SK-N-SH (cell line): ENCODE measurements around the gene RAB39A. TPM values are rescaled to one million over a fixed set of nuclear protein-coding genes. Genes with fewer than 3 reads are reported as not detected.
"Not testable (repeated sequence)": the region's sequence is repeated elsewhere in the genome, so short reads cannot be mapped to it uniquely, and the experiment has no call there.

ENCODE experiments used
- CTCF ChIA-PET: fragments of 300-600, 350-600 bp; formaldehyde crosslinking; extraction: SDS; loops from one replicate; lab custom pipeline; 2021; lab: Yijun Ruan, JAX
- POLR2A ChIA-PET: fragments of 350-600 bp; sonication (Branson Sonifier 250); formaldehyde crosslinking; extraction: SDS; loops from one replicate; lab custom pipeline; 2020; ENCODE audit warnings: antibody characterized with exemption, inconsistent platforms; lab: Yijun Ruan, JAX
- DNase-seq: peaks from one replicate; pipeline ENCODE4 v3.0.0; 2012
- H2AFZ ChIP-seq: fragments of 200-600 bp; sonication (generic); 2 replicates; pipeline ENCODE4 v1.8.1; 2016; ENCODE audit warnings: antibody characterized with exemption, mild to moderate bottlenecking, low read depth
- H3F3A ChIP-seq: fragments of 200-600 bp; sonication (generic); replicated peaks from 2 replicates; pipeline ENCODE3; 2016; ENCODE audit warnings: antibody characterized with exemption, mild to moderate bottlenecking; ENCODE audit not compliant: insufficient read depth
- H3K27ac ChIP-seq, 2 experiments: fragments of 200-500 bp in 1 of 2; fragments of 200-600 bp in 1 of 2; sonication (Bioruptor generic) in 1 of 2; sonication (generic), shearing (Covaris generic) in 1 of 2; 2 replicates each; pipeline versions ENCODE4 v1.5.1 to v1.6.1; 2014 to 2016; ENCODE audit warnings: low read depth in 2 of 2, inconsistent platforms in 1 of 2, low read length in 1 of 2, mild to moderate bottlenecking in 1 of 2, mixed read lengths in 1 of 2
- H3K27me3 ChIP-seq: fragments of 200-600 bp; sonication (generic), shearing (Covaris generic); 2 replicates; pipeline ENCODE4 v1.6.1; 2016; ENCODE audit warnings: mixed run types; ENCODE audit not compliant: insufficient read depth
- H3K36me3 ChIP-seq, 2 experiments: fragments of 200-500 bp in 1 of 2; fragments of 200-600 bp in 1 of 2; sonication (Bioruptor generic) in 1 of 2; sonication (generic) in 1 of 2; replicated peaks in 1 of 2; 2 replicates each; pipeline versions ENCODE3 to v1.5.1; 2014 to 2016; ENCODE audit warnings: low read length in 1 of 2, mild to moderate bottlenecking in 1 of 2; ENCODE audit not compliant: insufficient read depth in 2 of 2, control insufficient read depth in 1 of 2
- H3K4me1 ChIP-seq, 2 experiments: fragments of 200-500 bp in 1 of 2; fragments of 200-600 bp in 1 of 2; sonication (Bioruptor generic) in 1 of 2; sonication (generic), shearing (Covaris generic) in 1 of 2; 2 replicates each; pipeline versions ENCODE4 v1.5.1 to v1.6.1; 2014 to 2016; ENCODE audit warnings: low read depth in 1 of 2, low read length in 1 of 2, mixed run types in 1 of 2; ENCODE audit not compliant: insufficient read depth in 2 of 2, control insufficient read depth in 1 of 2
- H3K4me2 ChIP-seq: fragments of 200-600 bp; sonication (generic), shearing (Covaris generic); 2 replicates; pipeline ENCODE4 v1.6.1; 2017; ENCODE audit warnings: mixed run types
- H3K4me3 ChIP-seq, 2 experiments: fragments of 200-500 bp in 1 of 2; fragments of 200-600 bp in 1 of 2; sonication (Bioruptor generic) in 1 of 2; sonication (generic), shearing (Covaris generic) in 1 of 2; 2 replicates each; pipeline versions ENCODE4 v1.5.1 to v1.8.1; 2014 to 2016; ENCODE audit warnings: low read depth in 2 of 2, inconsistent platforms in 1 of 2, low read length in 1 of 2, mild to moderate bottlenecking in 1 of 2, mixed read lengths in 1 of 2, moderate library complexity in 1 of 2
- H3K79me2 ChIP-seq: fragments of 200-600 bp; sonication (generic); 2 replicates; pipeline ENCODE4 v1.8.1; 2017; ENCODE audit warnings: mild to moderate bottlenecking; ENCODE audit not compliant: insufficient read depth
- H3K9ac ChIP-seq: fragments of 200-600 bp; sonication (generic); 2 replicates; pipeline ENCODE4 v1.6.1; 2017; ENCODE audit warnings: mixed run types
- H3K9me2 ChIP-seq: fragments of 200-600 bp; sonication (generic); 2 replicates; pipeline ENCODE4 v1.6.1; 2017; ENCODE audit warnings: mixed run types
- H3K9me3 ChIP-seq: fragments of 200-600 bp; sonication (generic); 2 replicates; pipeline ENCODE4 v1.6.1; 2017; ENCODE audit warnings: mixed run types, mild to moderate bottlenecking, moderate library complexity
- H4K20me1 ChIP-seq: fragments of 200-600 bp; sonication (generic); 2 replicates; pipeline ENCODE4 v1.6.1; 2017; ENCODE audit warnings: mild to moderate bottlenecking, mixed run types; ENCODE audit not compliant: insufficient read depth
- CHD2 ChIP-seq: fragments of 150-350 bp; IDR thresholded peaks from 2 replicates; pipeline ENCODE4 v1.6.1; 2018; ENCODE audit warnings: low read length; ENCODE audit not compliant: partially characterized antibody
- ELF1 ChIP-seq: IDR thresholded peaks from 2 replicates; pipeline ENCODE4 v1.4.0; 2012
- EP300 ChIP-seq, 2 experiments: IDR thresholded peaks; 2 replicates each; pipeline versions ENCODE4 v1.4.0 to v1.6.1; 2012; ENCODE audit warnings: borderline replicate concordance in 1 of 2, low read depth in 1 of 2, low read length in 1 of 2
- FOXJ3 ChIP-seq: sonication (generic); formaldehyde crosslinking; IDR thresholded peaks from 2 replicates; pipeline ENCODE4 v1.5.1; 2020; ENCODE audit warnings: mild to moderate bottlenecking, missing genetic modification reagents
- FOXM1 ChIP-seq: IDR thresholded peaks from 2 replicates; pipeline ENCODE4 v1.4.0; 2012; ENCODE audit warnings: low read depth, mild to moderate bottlenecking
- MAX ChIP-seq: IDR thresholded peaks from 2 replicates; pipeline ENCODE4 v1.4.0; 2012; ENCODE audit warnings: low read depth
- MEF2A ChIP-seq: IDR thresholded peaks from 2 replicates; pipeline ENCODE4 v1.4.0; 2012; ENCODE audit warnings: low read depth, borderline replicate concordance
- NRF1 ChIP-seq: IDR thresholded peaks from 2 replicates; pipeline ENCODE4 v1.6.1; 2012; ENCODE audit warnings: low read depth, mild to moderate bottlenecking, low read length
- RFX5 ChIP-seq: IDR thresholded peaks from 2 replicates; pipeline ENCODE4 v1.6.1; 2012; ENCODE audit warnings: mild to moderate bottlenecking, improper control_type of control experiment, low read length
- SMC3 ChIP-seq: IDR thresholded peaks from 2 replicates; pipeline ENCODE4 v1.6.1; 2012; ENCODE audit warnings: low read depth, low read length, improper control_type of control experiment
- TAF1 ChIP-seq: IDR thresholded peaks from 2 replicates; pipeline ENCODE4 v1.6.1; 2012; ENCODE audit warnings: low read depth, mild to moderate bottlenecking, low read length, moderate library complexity, borderline replicate concordance
- TCF12 ChIP-seq: IDR thresholded peaks from 2 replicates; pipeline ENCODE4 v1.4.0; 2012
- YY1 ChIP-seq: IDR thresholded peaks from 2 replicates; pipeline ENCODE4 v1.4.0; 2012; ENCODE audit warnings: low read depth, mild to moderate bottlenecking
- ZBTB33 ChIP-seq: IDR thresholded peaks from 2 replicates; pipeline ENCODE4 v1.4.0; 2012; ENCODE audit warnings: low read depth, borderline replicate concordance
- whole genome bisulfite sequencing: methylation state at CpG from one replicate; pipeline ENCODE4 v1.1.6; 2017; ENCODE audit warnings: low lambda C conversion rate; 5-methylcytosine and 5-hydroxymethylcytosine counted together
- polyA plus RNA-seq, 3 experiments: library from polyadenylated mRNA; depleted of rRNA; stranded (reverse); fragments of >200 nt; gene quantifications; 2 replicates each; pipeline ENCODE4 v1.2.3, GENCODE V29; 2012
- TF ChIP-seq, protein P1 (sequence below): IDR thresholded peaks from 2 replicates; pipeline ENCODE4 v1.6.1; 2012; ENCODE audit warnings: mild to moderate bottlenecking, low read depth, low read length, moderate library complexity
- TF ChIP-seq, protein P2 (sequence below): fragments of 200-600 bp; sonication (generic); IDR thresholded peaks from 2 replicates; pipeline ENCODE4 v1.6.1; 2017; ENCODE audit warnings: antibody characterized with exemption, mild to moderate bottlenecking, moderate library complexity

Gene RAB39A
- polyA plus RNA-seq, 1 of the 3 experiments (the other 2 are of a cell fraction): 0.18 TPM

GRCh38 chr11:107921997-107922396 lies 6.3 kb upstream of the RAB39A start:
- H3K4me1 ChIP-seq: no peaks in the 10 kb centered on the region
- no peak overlapping the region for H2AFZ ChIP-seq
- H3K27me3 ChIP-seq: no peaks in the 10 kb centered on the region
- 3% methylated on average over 1 of the region's 1 CpG for WGBS
- no peaks in the 10 kb centered on the region for H3F3A ChIP-seq
- H3K9me3 ChIP-seq: no peaks in the 10 kb centered on the region
- POLR2A ChIA-PET: no interaction called here
- H3K36me3 ChIP-seq: no peaks in the 10 kb centered on the region
- TF ChIP-seq YY1: no peak
- TF ChIP-seq TCF12: no peak
- no peak for TF ChIP-seq FOXM1
- no peak for TF ChIP-seq EP300 (IDR thresholded peaks at IDR 0.05; ENCODE audit: borderline replicate concordance in 1 of 2, low read depth in 1 of 2, low read length in 1 of 2)
- no peak for TF ChIP-seq FOXJ3 (CRISPR knock-in tag)
- no peaks in the 10 kb centered on the region for H3K79me2 ChIP-seq
- no peak overlapping the region for H3K4me2 ChIP-seq
- H3K9me2 ChIP-seq: no peaks in the 10 kb centered on the region
- no peaks in the 10 kb centered on the region for H4K20me1 ChIP-seq
- no peak for DNase-seq
- no peak overlapping the region for H3K27ac ChIP-seq
- H3K9ac ChIP-seq: no peak overlapping the region
- no peak overlapping the region for H3K4me3 ChIP-seq
- CTCF ChIA-PET: no interaction called here

GRCh38 chr11:107923519-107923918 lies 4.7 kb upstream of the RAB39A start:
- H3F3A ChIP-seq, POLR2A ChIA-PET, H3K79me2 ChIP-seq, H3K27me3 ChIP-seq, H3K4me2 ChIP-seq, H2AFZ ChIP-seq, H3K36me3 ChIP-seq, H4K20me1 ChIP-seq, H3K4me1 ChIP-seq, H3K9me3 ChIP-seq, H3K9ac ChIP-seq, H3K9me2 ChIP-seq, DNase-seq, H3K27ac ChIP-seq, H3K4me3 ChIP-seq: not testable (repeated sequence)
- CTCF ChIA-PET: interaction anchor here (1.2 kb wide), 1 partner anchor 13 kb away, joined by 3 read pairs; no protein-coding TSS in a partner anchor
- 15% methylated on average over 1 of the region's 1 CpG for WGBS

- H3K4me1 ChIP-seq: peaks cover 0 to 4% of the 10 kb centered on the region in 2 experiments; a peak in 1 of 4 replicates
- H4K20me1 ChIP-seq: no peaks in the 10 kb centered on the region
- POLR2A ChIA-PET: no interaction called here
- no peak overlapping the region for H3K27ac ChIP-seq
- peaks cover 6% of the 10 kb centered on the region; the same call in 1 of the 2 replicates for H3K27me3 ChIP-seq
- H3K36me3 ChIP-seq: no peaks in the 10 kb centered on the region
- H3K9me2 ChIP-seq: no peaks in the 10 kb centered on the region
- no peak overlapping the region for H2AFZ ChIP-seq
- H3K9me3 ChIP-seq: no peaks in the 10 kb centered on the region
- CTCF ChIA-PET: interaction anchor here (1.2 kb wide), 1 partner anchor 12 kb away, joined by 3 read pairs; no protein-coding TSS in a partner anchor
- H3K79me2 ChIP-seq: no peaks in the 10 kb centered on the region
- H3K9ac ChIP-seq: no peak overlapping the region
- H3F3A ChIP-seq: no peaks in the 10 kb centered on the region
- no peak for DNase-seq
- WGBS: 71% methylated on average over 2 of the region's 2 CpGs
- H3K4me3 ChIP-seq: no peak overlapping the region
- H3K4me2 ChIP-seq: no peak overlapping the region
- no peak for TF ChIP-seq CHD2
- no peak for TF ChIP-seq NRF1
- TF ChIP-seq, protein P1, sequence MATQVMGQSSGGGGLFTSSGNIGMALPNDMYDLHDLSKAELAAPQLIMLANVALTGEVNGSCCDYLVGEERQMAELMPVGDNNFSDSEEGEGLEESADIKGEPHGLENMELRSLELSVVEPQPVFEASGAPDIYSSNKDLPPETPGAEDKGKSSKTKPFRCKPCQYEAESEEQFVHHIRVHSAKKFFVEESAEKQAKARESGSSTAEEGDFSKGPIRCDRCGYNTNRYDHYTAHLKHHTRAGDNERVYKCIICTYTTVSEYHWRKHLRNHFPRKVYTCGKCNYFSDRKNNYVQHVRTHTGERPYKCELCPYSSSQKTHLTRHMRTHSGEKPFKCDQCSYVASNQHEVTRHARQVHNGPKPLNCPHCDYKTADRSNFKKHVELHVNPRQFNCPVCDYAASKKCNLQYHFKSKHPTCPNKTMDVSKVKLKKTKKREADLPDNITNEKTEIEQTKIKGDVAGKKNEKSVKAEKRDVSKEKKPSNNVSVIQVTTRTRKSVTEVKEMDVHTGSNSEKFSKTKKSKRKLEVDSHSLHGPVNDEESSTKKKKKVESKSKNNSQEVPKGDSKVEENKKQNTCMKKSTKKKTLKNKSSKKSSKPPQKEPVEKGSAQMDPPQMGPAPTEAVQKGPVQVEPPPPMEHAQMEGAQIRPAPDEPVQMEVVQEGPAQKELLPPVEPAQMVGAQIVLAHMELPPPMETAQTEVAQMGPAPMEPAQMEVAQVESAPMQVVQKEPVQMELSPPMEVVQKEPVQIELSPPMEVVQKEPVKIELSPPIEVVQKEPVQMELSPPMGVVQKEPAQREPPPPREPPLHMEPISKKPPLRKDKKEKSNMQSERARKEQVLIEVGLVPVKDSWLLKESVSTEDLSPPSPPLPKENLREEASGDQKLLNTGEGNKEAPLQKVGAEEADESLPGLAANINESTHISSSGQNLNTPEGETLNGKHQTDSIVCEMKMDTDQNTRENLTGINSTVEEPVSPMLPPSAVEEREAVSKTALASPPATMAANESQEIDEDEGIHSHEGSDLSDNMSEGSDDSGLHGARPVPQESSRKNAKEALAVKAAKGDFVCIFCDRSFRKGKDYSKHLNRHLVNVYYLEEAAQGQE: no peak
- TF ChIP-seq RFX5: no peak
- no peak for TF ChIP-seq ELF1
- no peak for TF ChIP-seq EP300 (IDR thresholded peaks at IDR 0.05; ENCODE audit: borderline replicate concordance in 1 of 2, low read depth in 1 of 2, low read length in 1 of 2)
- no peak for TF ChIP-seq ZBTB33
- TF ChIP-seq MEF2A: no peak
- TF ChIP-seq MAX: no peak
- no peak for TF ChIP-seq SMC3
- TF ChIP-seq TAF1: no peak
- no peak for TF ChIP-seq FOXM1
- TF ChIP-seq, protein P2, sequence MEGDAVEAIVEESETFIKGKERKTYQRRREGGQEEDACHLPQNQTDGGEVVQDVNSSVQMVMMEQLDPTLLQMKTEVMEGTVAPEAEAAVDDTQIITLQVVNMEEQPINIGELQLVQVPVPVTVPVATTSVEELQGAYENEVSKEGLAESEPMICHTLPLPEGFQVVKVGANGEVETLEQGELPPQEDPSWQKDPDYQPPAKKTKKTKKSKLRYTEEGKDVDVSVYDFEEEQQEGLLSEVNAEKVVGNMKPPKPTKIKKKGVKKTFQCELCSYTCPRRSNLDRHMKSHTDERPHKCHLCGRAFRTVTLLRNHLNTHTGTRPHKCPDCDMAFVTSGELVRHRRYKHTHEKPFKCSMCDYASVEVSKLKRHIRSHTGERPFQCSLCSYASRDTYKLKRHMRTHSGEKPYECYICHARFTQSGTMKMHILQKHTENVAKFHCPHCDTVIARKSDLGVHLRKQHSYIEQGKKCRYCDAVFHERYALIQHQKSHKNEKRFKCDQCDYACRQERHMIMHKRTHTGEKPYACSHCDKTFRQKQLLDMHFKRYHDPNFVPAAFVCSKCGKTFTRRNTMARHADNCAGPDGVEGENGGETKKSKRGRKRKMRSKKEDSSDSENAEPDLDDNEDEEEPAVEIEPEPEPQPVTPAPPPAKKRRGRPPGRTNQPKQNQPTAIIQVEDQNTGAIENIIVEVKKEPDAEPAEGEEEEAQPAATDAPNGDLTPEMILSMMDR: no peak
Measured at GRCh38 chr11:107924306-107924705, 3.9 kb upstream of the RAB39A start.
